Liver (tissue), 9 donors: ENCODE results near the gene SGO2. TPM values are rescaled to one million over a fixed set of nuclear protein-coding genes. Genes with fewer than 3 reads are reported as not detected.

ENCODE experiments used
- DNase-seq: peaks from one replicate; pipeline ENCODE4 v3.0.0-alpha.2; 2017; ENCODE audit warnings: low spot score
- H3K27ac ChIP-seq, 2 donors: one replicate each; pipeline ENCODE4 v1.7.0; 2013; ENCODE audit warnings: inconsistent platforms in 2 of 2, low read length in 2 of 2, control low read depth in 1 of 2, low read depth in 1 of 2, mild to moderate bottlenecking in 1 of 2
- H3K27me3 ChIP-seq, 4 donors: one replicate each; pipeline versions ENCODE4 v1.6.1 to v1.7.0; 2013; ENCODE audit warnings: low read length in 3 of 4, inconsistent platforms in 1 of 4, mild to moderate bottlenecking in 1 of 4, moderate library complexity in 1 of 4; ENCODE audit not compliant: control insufficient read depth in 4 of 4, insufficient read depth in 4 of 4
- H3K36me3 ChIP-seq, 4 donors: one replicate each; pipeline versions ENCODE4 v1.6.1 to v1.7.0; 2013; ENCODE audit warnings: low read length in 3 of 4, mild to moderate bottlenecking in 3 of 4, low read depth in 1 of 4, moderate library complexity in 1 of 4; ENCODE audit not compliant: control insufficient read depth in 4 of 4, insufficient read depth in 3 of 4
- H3K4me1 ChIP-seq, 4 donors: one replicate each; pipeline versions ENCODE4 v1.6.1 to v1.7.0; 2013; ENCODE audit warnings: low read length in 3 of 4, mild to moderate bottlenecking in 3 of 4, moderate library complexity in 1 of 4; ENCODE audit not compliant: control insufficient read depth in 4 of 4, insufficient read depth in 4 of 4
- H3K4me3 ChIP-seq, 3 donors: one replicate each; pipeline versions ENCODE4 v1.6.1 to v1.7.0; 2013; ENCODE audit warnings: low read length in 3 of 3, control low read depth in 1 of 3, low read depth in 1 of 3, mild to moderate bottlenecking in 1 of 3
- H3K9ac ChIP-seq, 2 donors: one replicate each; pipeline ENCODE4 v1.7.0; 2013; ENCODE audit warnings: low read length in 2 of 2, mild to moderate bottlenecking in 2 of 2, moderate library complexity in 2 of 2, control low read depth in 1 of 2, low read depth in 1 of 2
- H3K9me3 ChIP-seq, 4 donors: one replicate each; pipeline versions ENCODE4 v1.6.1 to v1.7.0; 2013; ENCODE audit warnings: low read length in 3 of 4; ENCODE audit not compliant: control insufficient read depth in 4 of 4
- CTCF ChIP-seq: fragments of 150-350 bp; IDR thresholded peaks from 2 replicates; pipeline ENCODE4 v1.5.1; 2017; ENCODE audit warnings: improper control_type of control experiment, low read depth, low read length; ENCODE audit not compliant: missing input control
- EGR1 ChIP-seq, 2 donors: IDR thresholded peaks; 2 replicates each; pipeline ENCODE4 v1.6.1; 2016 to 2018; ENCODE audit warnings: antibody characterized with exemption in 2 of 2, low read depth in 2 of 2
- HNF4A ChIP-seq, 2 donors: conservative IDR thresholded peaks; 2 replicates each; pipeline ENCODE4 v1.6.1; 2016; ENCODE audit warnings: antibody characterized with exemption in 2 of 2, mild to moderate bottlenecking in 2 of 2
- JUND ChIP-seq, 2 donors: IDR thresholded peaks; 2 replicates each; pipeline ENCODE4 v1.6.1; 2016; ENCODE audit warnings: antibody characterized with exemption in 2 of 2
- NR2F2 ChIP-seq: IDR thresholded peaks from 2 replicates; pipeline ENCODE4 v1.6.1; 2016; ENCODE audit warnings: antibody characterized with exemption
- RAD21 ChIP-seq, 2 donors: IDR thresholded peaks; 2 replicates each; pipeline ENCODE4 v1.6.1; 2016; ENCODE audit warnings: antibody characterized with exemption in 2 of 2, mild to moderate bottlenecking in 2 of 2
- RXRA ChIP-seq, 2 donors: IDR thresholded peaks; 2 replicates each; pipeline ENCODE4 v1.6.1; 2017 to 2018; ENCODE audit warnings: antibody characterized with exemption in 2 of 2, mild to moderate bottlenecking in 1 of 2
- SP1 ChIP-seq: IDR thresholded peaks from 2 replicates; pipeline ENCODE4 v1.6.1; 2018; ENCODE audit warnings: antibody characterized with exemption, mild to moderate bottlenecking
- TAF1 ChIP-seq: conservative IDR thresholded peaks from 2 replicates; pipeline ENCODE4 v1.6.1; 2016; ENCODE audit warnings: antibody characterized with exemption, mild to moderate bottlenecking
- YY1 ChIP-seq: IDR thresholded peaks from 2 replicates; pipeline ENCODE4 v1.6.1; 2016; ENCODE audit warnings: antibody characterized with exemption, mild to moderate bottlenecking
- WGBS: extraction: QIAGEN DNeasy Blood & Tissue Kit; methylation state at CpG from one replicate; pipeline ENCODE4 v1.1.7; 2013; 5-methylcytosine and 5-hydroxymethylcytosine counted together
- polyA plus RNA-seq, 2 donors: library from polyadenylated mRNA; stranded (reverse) in 1 of 2; unstranded in 1 of 2; fragments of 200-250 nt in 1 of 2; fragments of >200 nt in 1 of 2; fragmentation: Nextera tagmentation in 1 of 2; extraction: Ambion mirVana in 1 of 2; gene quantifications; one replicate each; pipeline versions ENCODE4 v1.2.1 to v1.2.3, GENCODE V29; 2013 to 2015
- total RNA-seq, 2 donors: library from RNA; depleted of rRNA; stranded (reverse); fragments of >200 nt; gene quantifications; one replicate each; pipeline ENCODE4 v1.2.3, GENCODE V29; 2014
- TF ChIP-seq, protein P1 (sequence below): IDR thresholded peaks from 2 replicates; pipeline ENCODE4 v1.6.1; 2016; ENCODE audit warnings: antibody characterized with exemption, mild to moderate bottlenecking
- TF ChIP-seq, protein P2 (sequence below): IDR thresholded peaks from 2 replicates; pipeline ENCODE4 v1.6.1; 2016; ENCODE audit warnings: antibody characterized with exemption
- TF ChIP-seq, protein P3 (sequence below): IDR thresholded peaks from 2 replicates; pipeline ENCODE4 v1.6.1; 2016; ENCODE audit warnings: antibody characterized with exemption
- donor health status: healthy.
- donor health status: healthy.
- donor health status: healthy.
- donor health status: healthy.
- donor health status: healthy.

Gene SGO2
- total and polyA plus RNA-seq, 4 donors: 0.58 to 14.9 (median 0.77) TPM

DNA sequence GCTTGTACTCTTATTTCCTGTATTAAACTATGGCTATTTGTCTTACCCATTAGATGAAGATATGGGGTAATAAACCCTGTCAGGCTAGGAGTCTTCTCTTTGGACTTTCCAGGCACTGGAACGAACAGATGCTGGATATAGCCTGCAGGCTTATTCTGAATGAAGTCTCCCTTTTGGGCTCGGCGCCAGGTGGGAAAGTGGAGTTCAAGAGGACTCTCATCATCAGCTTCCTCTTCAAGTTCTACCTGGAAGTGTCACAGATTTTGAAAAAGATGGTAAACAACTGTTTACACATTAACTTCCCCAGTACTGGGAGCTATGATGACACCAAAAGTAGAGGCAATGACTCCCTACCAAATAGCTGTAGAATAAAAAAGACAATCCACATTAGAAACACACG, 87.7 kb downstream of the SGO2 start:
- Histone ChIP-seq H3K9me3 (no peaks in the 10 kb centered on the region), H3K4me1 (peaks cover 5 to 61% (median 42%) of the 10 kb centered on the region in 4 donors), H3K27ac (peak overlapping the region; percentile 47 to 92), H3K9ac (no peak overlapping the region), H3K36me3 (peaks cover 4 to 60% (median 44%) of the 10 kb centered on the region in 4 donors), H3K27me3 (no peaks in the 10 kb centered on the region), H3K4me3 (no peak overlapping the region)
- WGBS: 59% methylated on average over 4 of the region's 4 CpGs
- TF ChIP-seq RXRA (IDR thresholded peaks at IDR 0.05) (peak in 1 of 2 donors; percentile 17), HNF4A (conservative IDR thresholded peaks at IDR 0.05) (peak in 1 of 2 donors; percentile 31), RAD21 (IDR thresholded peaks at IDR 0.05) (no peak)
- DNase-seq: no peak

DNA sequence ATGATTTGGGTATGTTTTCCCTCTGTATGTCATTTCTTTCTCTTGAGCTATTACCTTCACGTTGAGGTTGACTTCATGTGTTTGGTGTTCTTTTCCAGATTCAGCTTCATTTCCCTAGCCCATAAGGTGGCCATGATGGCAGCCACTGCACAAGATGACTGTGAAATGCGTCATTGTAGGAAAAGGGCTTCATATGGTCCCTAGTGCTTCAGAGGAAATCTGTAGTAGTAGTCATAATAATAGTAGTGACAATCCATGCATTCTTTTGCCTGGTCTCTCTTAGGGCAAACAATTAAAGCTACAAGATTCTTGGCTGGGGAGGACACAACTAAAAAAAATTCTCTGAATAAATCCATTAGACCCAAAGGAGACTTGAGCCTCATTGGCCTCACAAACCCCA, 88.2 kb downstream of the SGO2 start:
- peaks cover 3 to 54% (median 41%) of the 10 kb centered on the region in 4 donors for H3K36me3 ChIP-seq
- no peaks in the 10 kb centered on the region for H3K9me3 ChIP-seq
- H3K4me3 ChIP-seq: no peak overlapping the region
- peaks cover 7 to 66% (median 48%) of the 10 kb centered on the region in 4 donors for H3K4me1 ChIP-seq
- DNase-seq: no peak
- H3K9ac ChIP-seq: no peak overlapping the region
- no peak for TF ChIP-seq TAF1
- no peak for TF ChIP-seq RAD21 (IDR thresholded peaks at IDR 0.05)
- no peak for TF ChIP-seq NR2F2
- no peak for TF ChIP-seq HNF4A (conservative IDR thresholded peaks at IDR 0.05)
- no peak for TF ChIP-seq RXRA (IDR thresholded peaks at IDR 0.05)
- no peak for TF ChIP-seq SP1
- TF ChIP-seq, protein P1, sequence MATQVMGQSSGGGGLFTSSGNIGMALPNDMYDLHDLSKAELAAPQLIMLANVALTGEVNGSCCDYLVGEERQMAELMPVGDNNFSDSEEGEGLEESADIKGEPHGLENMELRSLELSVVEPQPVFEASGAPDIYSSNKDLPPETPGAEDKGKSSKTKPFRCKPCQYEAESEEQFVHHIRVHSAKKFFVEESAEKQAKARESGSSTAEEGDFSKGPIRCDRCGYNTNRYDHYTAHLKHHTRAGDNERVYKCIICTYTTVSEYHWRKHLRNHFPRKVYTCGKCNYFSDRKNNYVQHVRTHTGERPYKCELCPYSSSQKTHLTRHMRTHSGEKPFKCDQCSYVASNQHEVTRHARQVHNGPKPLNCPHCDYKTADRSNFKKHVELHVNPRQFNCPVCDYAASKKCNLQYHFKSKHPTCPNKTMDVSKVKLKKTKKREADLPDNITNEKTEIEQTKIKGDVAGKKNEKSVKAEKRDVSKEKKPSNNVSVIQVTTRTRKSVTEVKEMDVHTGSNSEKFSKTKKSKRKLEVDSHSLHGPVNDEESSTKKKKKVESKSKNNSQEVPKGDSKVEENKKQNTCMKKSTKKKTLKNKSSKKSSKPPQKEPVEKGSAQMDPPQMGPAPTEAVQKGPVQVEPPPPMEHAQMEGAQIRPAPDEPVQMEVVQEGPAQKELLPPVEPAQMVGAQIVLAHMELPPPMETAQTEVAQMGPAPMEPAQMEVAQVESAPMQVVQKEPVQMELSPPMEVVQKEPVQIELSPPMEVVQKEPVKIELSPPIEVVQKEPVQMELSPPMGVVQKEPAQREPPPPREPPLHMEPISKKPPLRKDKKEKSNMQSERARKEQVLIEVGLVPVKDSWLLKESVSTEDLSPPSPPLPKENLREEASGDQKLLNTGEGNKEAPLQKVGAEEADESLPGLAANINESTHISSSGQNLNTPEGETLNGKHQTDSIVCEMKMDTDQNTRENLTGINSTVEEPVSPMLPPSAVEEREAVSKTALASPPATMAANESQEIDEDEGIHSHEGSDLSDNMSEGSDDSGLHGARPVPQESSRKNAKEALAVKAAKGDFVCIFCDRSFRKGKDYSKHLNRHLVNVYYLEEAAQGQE: no peak
- TF ChIP-seq, protein P2, sequence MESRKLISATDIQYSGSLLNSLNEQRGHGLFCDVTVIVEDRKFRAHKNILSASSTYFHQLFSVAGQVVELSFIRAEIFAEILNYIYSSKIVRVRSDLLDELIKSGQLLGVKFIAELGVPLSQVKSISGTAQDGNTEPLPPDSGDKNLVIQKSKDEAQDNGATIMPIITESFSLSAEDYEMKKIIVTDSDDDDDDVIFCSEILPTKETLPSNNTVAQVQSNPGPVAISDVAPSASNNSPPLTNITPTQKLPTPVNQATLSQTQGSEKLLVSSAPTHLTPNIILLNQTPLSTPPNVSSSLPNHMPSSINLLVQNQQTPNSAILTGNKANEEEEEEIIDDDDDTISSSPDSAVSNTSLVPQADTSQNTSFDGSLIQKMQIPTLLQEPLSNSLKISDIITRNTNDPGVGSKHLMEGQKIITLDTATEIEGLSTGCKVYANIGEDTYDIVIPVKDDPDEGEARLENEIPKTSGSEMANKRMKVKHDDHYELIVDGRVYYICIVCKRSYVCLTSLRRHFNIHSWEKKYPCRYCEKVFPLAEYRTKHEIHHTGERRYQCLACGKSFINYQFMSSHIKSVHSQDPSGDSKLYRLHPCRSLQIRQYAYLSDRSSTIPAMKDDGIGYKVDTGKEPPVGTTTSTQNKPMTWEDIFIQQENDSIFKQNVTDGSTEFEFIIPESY: no peak
- TF ChIP-seq JUND (IDR thresholded peaks at IDR 0.05): no peak
- no peak for TF ChIP-seq EGR1 (IDR thresholded peaks at IDR 0.05; ENCODE audit: low read depth in 2 of 2)
- no peak for TF ChIP-seq CTCF
- no peak for TF ChIP-seq YY1
- TF ChIP-seq, protein P3, sequence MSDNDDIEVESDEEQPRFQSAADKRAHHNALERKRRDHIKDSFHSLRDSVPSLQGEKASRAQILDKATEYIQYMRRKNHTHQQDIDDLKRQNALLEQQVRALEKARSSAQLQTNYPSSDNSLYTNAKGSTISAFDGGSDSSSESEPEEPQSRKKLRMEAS: no peak
- H3K27me3 ChIP-seq: no peaks in the 10 kb centered on the region
- peak overlapping the region; percentile 47 to 92 for H3K27ac ChIP-seq
- WGBS: 81% methylated on average over 2 of the region's 2 CpGs
